Measurements from ENCODE around the gene ALMS1.
A peak's percentile ranks its signal among the peaks of the same experiment; 100 is the strongest.
"Not testable (repeated sequence)": the region's sequence is repeated elsewhere in the genome, so short reads cannot be mapped to it uniquely, and the experiment has no call there.

Gene ALMS1

GRCh38 chr2:73504850-73505249 lies 119.2 kb downstream of the ALMS1 start:
- not testable (repeated sequence) for DNase-seq

DNA sequence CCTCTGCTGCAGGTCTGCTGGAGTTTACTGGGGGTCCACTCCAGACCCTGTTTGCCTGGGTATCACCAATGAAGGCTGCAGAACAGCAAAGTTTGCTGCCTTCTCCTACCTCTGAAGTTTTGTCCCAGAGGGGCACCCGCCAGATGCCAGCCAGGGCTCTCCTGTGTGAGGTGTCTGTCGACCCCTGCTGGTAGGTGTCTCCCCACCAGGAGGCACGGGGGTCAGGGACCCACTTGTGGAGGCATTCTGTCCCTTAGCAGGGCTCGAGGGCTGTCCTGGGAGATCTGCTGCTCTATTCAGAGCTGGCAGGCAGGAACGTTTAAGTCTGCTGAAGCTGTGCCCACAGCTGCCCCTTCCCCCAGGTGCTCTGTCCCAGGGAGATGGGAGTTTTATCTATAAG lies 124.8 kb downstream of the ALMS1 start:
- not testable (repeated sequence) for DNase-seq

DNA sequence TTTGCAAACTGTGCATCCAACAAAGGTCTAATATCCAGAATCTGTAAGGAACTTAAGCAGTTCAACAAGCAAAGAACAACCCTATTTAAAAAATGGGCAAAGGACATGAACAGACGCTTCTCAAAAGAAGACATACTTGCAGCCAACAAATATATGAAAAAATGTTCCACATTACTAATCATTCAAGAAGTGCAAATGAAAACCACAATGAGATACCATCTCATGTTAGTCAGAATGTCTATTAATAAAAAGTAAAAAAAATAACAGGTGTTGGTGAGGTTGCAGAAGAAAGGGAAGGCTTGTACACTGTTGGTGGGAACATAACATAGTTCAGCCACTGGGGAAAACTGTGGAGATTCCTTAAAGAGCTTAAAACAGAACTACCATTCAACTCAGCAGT lies 130.4 kb downstream of the ALMS1 start:
- DNase-seq: no peak

DNA sequence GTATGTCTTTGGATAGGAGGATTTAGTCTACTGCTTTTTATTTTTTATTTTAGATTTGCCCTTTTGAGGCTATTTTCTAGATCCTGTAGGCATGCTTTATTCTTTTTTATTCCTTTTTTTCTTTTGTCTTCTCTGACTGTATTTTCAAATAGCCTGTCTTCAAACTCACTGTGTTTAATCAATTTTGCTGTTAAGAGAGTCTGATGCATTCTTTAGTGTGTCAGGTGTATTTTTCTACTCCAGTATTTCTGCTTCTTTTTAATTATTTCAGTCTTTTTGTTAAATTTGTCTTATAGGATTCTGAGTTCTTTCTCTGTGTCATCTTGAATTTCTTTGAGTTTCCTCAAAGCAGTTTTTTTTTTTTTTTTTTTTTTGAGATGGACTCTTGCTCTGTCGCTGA lies 143.1 kb downstream of the ALMS1 start:
- DNase-seq: no peak

GRCh38 chr2:73530773-73531172 lies 145.1 kb downstream of the ALMS1 start:
- not testable (repeated sequence) for DNase-seq

- no peak for DNase-seq
Measured at GRCh38 chr2:73532381-73532780, 146.7 kb downstream of the ALMS1 start.

DNA sequence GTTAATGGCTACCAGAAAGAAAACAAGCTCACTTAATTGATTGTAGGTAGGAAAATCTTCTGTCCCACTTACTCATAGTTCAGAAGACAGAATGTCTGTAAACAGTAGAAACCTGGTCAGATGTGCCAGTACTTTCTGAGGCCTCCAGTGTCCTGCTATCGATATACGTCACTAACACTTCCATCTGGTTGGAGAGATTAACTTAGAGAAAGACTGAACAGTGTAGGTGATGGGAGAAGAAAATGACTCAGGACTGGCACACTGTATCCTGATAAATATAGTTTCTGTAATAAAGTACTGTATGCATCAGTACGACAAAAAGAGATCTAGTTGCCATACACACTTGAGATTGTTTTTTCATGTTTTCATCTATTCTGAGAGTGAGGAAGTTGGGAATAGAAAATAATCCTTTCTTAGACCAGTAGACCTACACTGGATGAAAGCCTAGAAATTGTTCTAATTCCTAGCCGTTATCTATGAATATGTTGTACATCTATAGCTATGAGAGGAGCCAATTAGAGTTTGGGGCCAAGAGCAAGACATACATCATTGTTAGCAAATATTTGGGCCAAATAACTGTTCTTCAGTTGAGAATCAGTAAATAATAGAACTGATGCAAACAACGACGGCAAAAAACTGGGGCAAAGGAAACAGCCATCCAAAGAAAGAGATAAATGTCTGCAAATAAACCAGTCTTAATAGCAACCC lies 150.7 kb downstream of the ALMS1 start:
- DNase-seq: no peak

- DNase-seq: not testable (repeated sequence)
Measured at GRCh38 chr2:73560875-73561274, 175.2 kb downstream of the ALMS1 start.

DNA sequence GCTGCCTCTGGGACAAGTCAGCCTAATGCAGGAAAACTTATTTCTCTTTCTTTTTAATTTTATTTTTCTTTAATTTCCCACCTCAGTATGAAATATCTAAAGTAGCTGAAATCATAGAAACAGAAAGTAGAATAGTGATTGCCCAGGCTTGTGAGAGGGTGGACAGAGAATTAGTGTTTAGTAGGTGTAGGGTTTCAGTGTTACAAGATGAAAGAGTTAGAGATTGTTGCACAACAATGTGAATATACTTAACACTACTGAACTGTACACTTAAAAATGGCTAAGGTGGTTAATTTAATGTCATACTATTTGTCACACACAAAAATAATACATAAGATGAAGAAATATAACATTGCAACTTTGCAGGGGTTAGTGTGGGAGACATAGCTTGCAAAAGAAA lies 175.8 kb downstream of the ALMS1 start:
- no peak for DNase-seq

DNA sequence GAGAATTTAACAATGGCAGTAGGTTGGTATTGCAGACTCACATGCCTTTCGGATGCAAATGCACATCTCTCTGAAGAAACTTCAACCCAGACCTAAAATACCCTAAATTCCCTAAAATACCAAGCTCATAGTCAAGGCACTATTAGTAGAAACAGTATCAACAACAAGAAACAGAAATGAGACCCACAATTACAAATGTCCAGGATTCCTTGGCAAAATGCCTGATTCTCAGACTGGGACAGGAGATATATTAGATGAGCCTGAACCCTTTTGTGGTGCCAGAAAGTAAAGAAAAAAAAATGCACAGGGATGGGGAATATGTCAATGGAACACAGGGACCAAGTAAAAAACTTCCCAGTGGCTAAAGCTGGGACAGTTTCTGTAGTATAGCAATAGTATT lies 179.3 kb downstream of the ALMS1 start:
- DNase-seq: no peak

GRCh38 chr2:73566288-73566878 lies 180.7 kb downstream of the ALMS1 start:
- DNase-seq: no peak

- DNase-seq: no peak
Measured at GRCh38 chr2:73575261-73575660, 189.6 kb downstream of the ALMS1 start.

GRCh38 chr2:73582364-73582763 lies 196.7 kb downstream of the ALMS1 start:
- DNase-seq: no peak

DNA sequence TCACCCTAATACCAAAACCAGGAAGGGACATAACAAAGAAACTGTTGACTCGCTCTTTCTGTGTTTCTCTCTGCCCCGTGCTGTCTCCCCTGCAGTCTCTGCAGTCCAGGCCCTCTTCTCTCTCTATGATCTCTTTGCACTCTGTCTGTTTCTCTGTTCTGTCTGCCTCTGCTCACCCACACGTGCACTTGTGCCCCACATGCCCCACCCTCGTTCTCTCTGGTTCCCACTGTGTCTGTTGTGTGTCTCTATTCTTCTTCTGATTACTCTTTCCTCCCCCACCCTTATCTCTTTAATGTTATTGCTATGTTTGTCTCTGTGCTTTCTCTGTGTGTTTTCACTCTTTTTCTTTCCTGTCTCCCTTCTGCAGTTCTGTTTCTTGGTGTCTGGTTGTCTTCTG lies 202.5 kb downstream of the ALMS1 start:
- DNase-seq: no peak

DNA sequence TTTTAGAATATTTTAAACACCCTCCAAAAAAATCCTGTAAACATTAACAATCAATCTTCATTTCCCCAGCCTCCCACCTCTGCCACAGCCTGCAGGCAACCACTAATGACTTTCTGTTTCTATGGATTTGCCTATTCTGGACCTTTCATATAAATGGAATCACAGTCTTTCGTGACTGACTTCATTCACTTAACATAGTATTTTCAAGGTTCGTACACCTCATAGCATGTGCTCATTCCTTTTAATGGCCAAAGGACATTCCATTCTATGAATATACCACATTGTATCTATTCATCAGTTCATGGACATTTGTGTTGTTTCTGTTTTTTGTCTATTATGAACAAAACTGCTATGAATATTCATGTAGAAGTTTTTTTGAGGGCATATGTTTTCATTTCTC lies 208.0 kb downstream of the ALMS1 start:
- no peak for DNase-seq

- no peak for DNase-seq
Measured at GRCh38 chr2:73594251-73594650, 208.6 kb downstream of the ALMS1 start.

DNA sequence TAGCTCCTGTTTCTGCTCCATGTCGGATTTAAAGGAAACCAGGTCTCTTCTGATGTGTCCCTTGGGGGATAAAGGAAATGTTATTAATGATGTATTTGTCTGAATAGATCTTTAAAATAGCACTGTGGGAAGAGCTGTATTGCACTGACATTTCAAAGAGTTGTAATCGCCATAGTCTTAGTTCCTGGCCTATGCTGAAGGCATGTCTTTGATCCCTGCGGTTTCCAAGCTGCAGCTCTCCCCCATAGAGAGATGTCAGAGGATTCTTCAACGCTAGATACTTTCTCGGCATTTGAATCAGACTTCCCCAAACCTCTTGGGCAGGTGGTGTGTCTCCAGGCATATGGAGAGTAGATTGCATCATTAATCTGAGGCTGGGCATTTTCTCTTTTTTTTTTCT lies 216.1 kb downstream of the ALMS1 start:
- no peak for DNase-seq

GRCh38 chr2:73603099-73603588 lies 217.5 kb downstream of the ALMS1 start:
- not testable (repeated sequence) for DNase-seq

GRCh38 chr2:73604589-73604988 lies 219.0 kb downstream of the ALMS1 start:
- not testable (repeated sequence) for DNase-seq

DNA sequence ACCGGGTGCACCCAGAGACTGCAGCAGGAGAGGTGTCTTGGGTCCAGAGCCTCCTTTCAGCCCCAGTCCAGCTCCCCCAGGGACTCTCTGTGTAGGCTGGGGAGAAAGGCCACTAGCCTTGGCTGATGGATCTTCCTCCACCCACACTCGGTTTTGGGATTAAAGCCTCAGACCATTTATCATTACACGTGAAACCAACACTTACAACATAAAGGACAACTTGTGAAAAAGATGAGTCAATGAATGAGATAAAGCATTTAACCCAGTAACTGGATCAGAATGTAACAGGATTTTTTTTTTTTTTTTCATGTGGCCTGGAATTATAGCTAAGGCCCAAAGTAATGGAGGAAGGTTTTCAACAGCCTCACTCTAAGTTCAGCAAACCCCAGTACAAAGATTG lies 224.5 kb downstream of the ALMS1 start:
- no peak for DNase-seq

GRCh38 chr2:73611193-73611592 lies 225.6 kb downstream of the ALMS1 start:
- no peak for DNase-seq

- no peak for DNase-seq
Measured at GRCh38 chr2:73611867-73612266, 226.2 kb downstream of the ALMS1 start.

GRCh38 chr2:73614105-73614504 lies 228.5 kb downstream of the ALMS1 start:
- no peak for DNase-seq

DNA sequence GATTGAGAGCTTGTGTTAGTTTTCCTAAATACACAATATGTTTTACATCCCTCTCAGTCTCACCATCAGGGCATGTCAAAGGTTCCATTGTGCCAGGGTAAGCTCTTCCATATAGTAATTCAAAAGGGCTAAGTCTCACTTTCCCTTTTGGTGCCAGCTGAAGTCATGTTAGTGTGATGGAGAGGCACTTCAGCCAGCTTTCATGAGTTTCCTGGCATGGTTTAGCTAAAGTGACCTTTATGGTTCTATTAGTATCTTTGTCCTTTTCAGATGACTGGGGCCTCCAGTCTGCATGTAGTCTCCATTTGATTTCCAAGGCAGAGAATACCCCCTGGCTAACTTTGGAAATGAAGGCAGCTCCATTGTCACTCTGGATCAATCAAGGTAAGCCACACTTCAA lies 229.4 kb downstream of the ALMS1 start:
- DNase-seq: no peak

DNA sequence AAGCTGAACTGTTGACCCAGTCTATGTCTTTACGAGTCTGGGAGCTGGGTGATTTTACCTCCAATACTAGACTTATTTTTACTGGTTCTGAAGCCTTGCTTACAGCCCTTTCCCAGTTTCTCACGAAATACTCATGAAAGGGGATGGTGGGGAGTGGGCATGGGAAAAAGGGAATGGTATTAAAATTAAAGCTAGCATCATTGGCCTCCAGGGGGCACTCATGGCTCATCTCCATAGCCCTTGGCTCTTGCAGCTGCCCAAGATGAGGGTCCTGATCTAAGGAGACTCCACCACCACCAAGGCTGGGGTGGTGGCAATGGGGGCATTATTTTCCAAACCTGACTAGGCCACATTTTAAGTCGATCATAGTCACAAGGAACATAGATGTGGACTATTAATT lies 234.3 kb downstream of the ALMS1 start:
- DNase-seq: peak; percentile 6 to 9

All from Kasumi-1 (cell line).